GM23248 (cell line): ENCODE results near the gene EML5.

Source experiments
- EZH2 ChIP-seq: fragments of 200-600 bp; sonication (generic); IDR thresholded peaks from 2 replicates; pipeline ENCODE4 v1.6.1; 2018; ENCODE audit warnings: antibody characterized with exemption, mild to moderate bottlenecking; ENCODE audit not compliant: insufficient read depth, poor library complexity, severe bottlenecking
- EZH2phosphoT487 ChIP-seq: fragments of 200-600 bp; sonication (generic); IDR thresholded peaks from 2 replicates; pipeline ENCODE4 v1.6.1; 2018; ENCODE audit warnings: antibody characterized with exemption, moderate library complexity, mild to moderate bottlenecking, low read depth; ENCODE audit not compliant: insufficient read depth

GRCh38 chr14:88607829-88608228 lies 184.9 kb downstream of the EML5 start:
- TF ChIP-seq EZH2 (no peak), EZH2phosphoT487 (no peak)
